H1 (cell line): ENCODE measurements around the gene OPHN1. TPM values are rescaled to one million over a fixed set of nuclear protein-coding genes. Genes with fewer than 3 reads are reported as not detected.

ENCODE experiments used
- CTCF ChIA-PET: fragments of 300-600 bp; sonication (Branson Sonifier 250); formaldehyde crosslinking; loops from one replicate; lab custom pipeline; 2021; ENCODE audit not compliant: partially characterized antibody; lab: Charles Lee
- POLR2A ChIA-PET: fragments of 300-600 bp; sonication (Branson Sonifier 250); formaldehyde crosslinking; loops from one replicate; lab custom pipeline; 2021; ENCODE audit warnings: inconsistent platforms; ENCODE audit not compliant: partially characterized antibody; lab: Charles Lee
- DNase-seq, 2 experiments: peaks; one replicate each; pipeline versions ENCODE4 v3.0.0 to v3.0.0-alpha.2; 2010 to 2022; ENCODE audit warnings: low spot score in 2 of 2, low read depth in 1 of 2, mixed read lengths in 1 of 2
- FAIRE-seq: peaks from 2 replicates; lab custom pipeline; 2011; peaks lifted over from hg19 to GRCh38; lab: Jason Lieb, UNC
- H2AFZ ChIP-seq: 2 replicates; pipeline ENCODE4 v1.8.1; 2012; ENCODE audit warnings: low read length, inconsistent platforms
- H2AK5ac ChIP-seq: 2 replicates; pipeline ENCODE4 v1.6.1; 2013; ENCODE audit warnings: low read depth, low read length
- H2BK120ac ChIP-seq: replicated peaks from 2 replicates; pipeline ENCODE3; 2013; ENCODE audit warnings: low read depth, low read length, inconsistent platforms
- H2BK12ac ChIP-seq: 2 replicates; pipeline ENCODE4 v1.6.1; 2013; ENCODE audit warnings: low read depth, low read length
- H2BK15ac ChIP-seq: 2 replicates; pipeline ENCODE4 v1.6.1; 2013; ENCODE audit warnings: low read length
- H2BK20ac ChIP-seq: 2 replicates; pipeline ENCODE4 v1.6.1; 2013; ENCODE audit warnings: low read length
- H2BK5ac ChIP-seq: 2 replicates; pipeline ENCODE4 v1.6.1; 2013; ENCODE audit warnings: low read depth, low read length
- H3K14ac ChIP-seq: 2 replicates; pipeline ENCODE4 v1.6.1; 2013; ENCODE audit warnings: inconsistent platforms; ENCODE audit not compliant: insufficient read length
- H3K18ac ChIP-seq: 2 replicates; pipeline ENCODE4 v1.6.1; 2013; ENCODE audit warnings: low read length; ENCODE audit errors: extremely low read depth
- H3K23ac ChIP-seq: 2 replicates; pipeline ENCODE4 v1.6.1; 2013; ENCODE audit warnings: inconsistent platforms; ENCODE audit not compliant: insufficient read length
- H3K23me2 ChIP-seq: 2 replicates; pipeline ENCODE4 v1.6.1; 2013; ENCODE audit warnings: low read depth, low read length
- H3K27ac ChIP-seq: 2 replicates; pipeline ENCODE4 v1.6.1; 2011; ENCODE audit warnings: low read depth, low read length, inconsistent platforms
- H3K27me3 ChIP-seq, 4 experiments: replicated peaks in 1 of 4; 1 replicate in 1 of 4; 2 replicates in 3 of 4; pipeline versions ENCODE4 v1.6.1 to v1.8.1; 2011 to 2013; ENCODE audit warnings: low read length in 3 of 4, mild to moderate bottlenecking in 3 of 4, inconsistent platforms in 2 of 4, mixed read lengths in 2 of 4, moderate library complexity in 1 of 4; ENCODE audit not compliant: control insufficient read depth in 3 of 4, insufficient read depth in 3 of 4; ENCODE audit errors: extremely low read depth in 1 of 4
- H3K36me3 ChIP-seq, 4 experiments: 2 replicates each; pipeline versions ENCODE4 v1.6.1 to v1.8.1; 2011 to 2013; ENCODE audit warnings: mild to moderate bottlenecking in 4 of 4, low read length in 3 of 4, moderate library complexity in 2 of 4, control low read depth in 1 of 4, inconsistent platforms in 1 of 4; ENCODE audit not compliant: insufficient read depth in 4 of 4, control insufficient read depth in 2 of 4
- H3K4ac ChIP-seq: replicated peaks from 2 replicates; pipeline ENCODE3; 2013; ENCODE audit warnings: low read length, low read depth, mixed read lengths, inconsistent platforms; ENCODE audit not compliant: insufficient read length
- H3K4me1 ChIP-seq, 4 experiments: replicated peaks in 1 of 4; 1 replicate in 1 of 4; 2 replicates in 3 of 4; pipeline versions ENCODE4 v1.6.1 to v1.8.1; 2011 to 2013; ENCODE audit warnings: low read length in 3 of 4, inconsistent platforms in 2 of 4, mixed read lengths in 1 of 4; ENCODE audit not compliant: insufficient read depth in 4 of 4, control insufficient read depth in 3 of 4
- H3K4me2 ChIP-seq, 2 experiments: 2 replicates each; pipeline versions ENCODE4 v1.6.1 to v1.8.1; 2011 to 2013; ENCODE audit warnings: low read depth in 2 of 2, low read length in 2 of 2, control low read depth in 1 of 2, inconsistent platforms in 1 of 2, mild to moderate bottlenecking in 1 of 2; ENCODE audit not compliant: insufficient read depth in 1 of 2
- H3K4me3 ChIP-seq, 4 experiments: fragments of 200-600, 300-600 bp in 1 of 4; sonication (generic), shearing (Covaris generic), sonication (Bioruptor Twin) in 1 of 4; 2 replicates each; pipeline versions ENCODE4 v1.5.1 to v1.8.1; 2011 to 2016; ENCODE audit warnings: low read length in 4 of 4, low read depth in 3 of 4, control low read depth in 2 of 4, inconsistent platforms in 2 of 4, mild to moderate bottlenecking in 2 of 4, mixed read lengths in 1 of 4, moderate library complexity in 1 of 4; ENCODE audit not compliant: insufficient read depth in 2 of 4; ENCODE audit errors: extremely low read depth in 1 of 4
- H3K56ac ChIP-seq: replicated peaks from 2 replicates; pipeline ENCODE3; 2013; ENCODE audit warnings: low read depth, mild to moderate bottlenecking, mixed read lengths, low read length, inconsistent platforms; ENCODE audit not compliant: insufficient read length
- H3K79me1 ChIP-seq: 2 replicates; pipeline ENCODE4 v1.6.1; 2013; ENCODE audit warnings: low read depth, low read length, control low read depth
- H3K79me2 ChIP-seq, 2 experiments: 2 replicates each; pipeline versions ENCODE4 v1.6.1 to v1.8.1; 2012 to 2013; ENCODE audit warnings: low read length in 2 of 2, mild to moderate bottlenecking in 2 of 2, inconsistent platforms in 1 of 2; ENCODE audit not compliant: insufficient read depth in 2 of 2, control insufficient read depth in 1 of 2
- H3K9ac ChIP-seq, 4 experiments: replicated peaks in 1 of 4; 1 replicate in 1 of 4; 2 replicates in 3 of 4; pipeline versions ENCODE4 v1.6.1 to v1.8.1; 2011 to 2013; ENCODE audit warnings: low read depth in 3 of 4, low read length in 3 of 4, control low read depth in 2 of 4, mild to moderate bottlenecking in 2 of 4, moderate library complexity in 2 of 4, inconsistent platforms in 1 of 4; ENCODE audit errors: extremely low read depth in 1 of 4
- H3K9me3 ChIP-seq, 2 experiments: 2 replicates each; pipeline versions ENCODE4 v1.6.1 to v1.8.1; 2012 to 2013; ENCODE audit warnings: mild to moderate bottlenecking in 2 of 2, moderate library complexity in 2 of 2, control low read depth in 1 of 2, inconsistent platforms in 1 of 2, low read depth in 1 of 2, low read length in 1 of 2, mixed read lengths in 1 of 2; ENCODE audit not compliant: insufficient read depth in 2 of 2
- H4K20me1 ChIP-seq, 2 experiments: replicated peaks in 1 of 2; 2 replicates each; pipeline versions ENCODE3 to v1.8.1; 2011 to 2013; ENCODE audit warnings: inconsistent platforms in 2 of 2, low read length in 2 of 2, mild to moderate bottlenecking in 1 of 2; ENCODE audit not compliant: insufficient read depth in 2 of 2, control insufficient read depth in 1 of 2
- H4K5ac ChIP-seq: 2 replicates; pipeline ENCODE4 v1.6.1; 2013; ENCODE audit warnings: low read length, low read depth, mixed read lengths, inconsistent platforms; ENCODE audit not compliant: insufficient read length
- H4K8ac ChIP-seq: 2 replicates; pipeline ENCODE4 v1.8.0; 2013; ENCODE audit warnings: mild to moderate bottlenecking, moderate library complexity, low read length, inconsistent platforms; ENCODE audit not compliant: insufficient read depth; ENCODE audit errors: extremely low read depth
- H4K91ac ChIP-seq: replicated peaks from 2 replicates; pipeline ENCODE3; 2013; ENCODE audit warnings: low read length, mixed read lengths, inconsistent platforms; ENCODE audit not compliant: insufficient read length
- BACH1 ChIP-seq: IDR thresholded peaks from 2 replicates; pipeline ENCODE4 v1.6.1; 2012; ENCODE audit warnings: low read length, improper control_type of control experiment
- EP300 ChIP-seq, 2 experiments: IDR thresholded peaks; 1 replicate in 1 of 2; 2 replicates in 1 of 2; pipeline ENCODE4 v1.6.1; 2011 to 2012; ENCODE audit warnings: low read depth in 2 of 2, low read length in 2 of 2, mild to moderate bottlenecking in 2 of 2, borderline replicate concordance in 1 of 2, inconsistent platforms in 1 of 2, moderate library complexity in 1 of 2
- KDM5A ChIP-seq: fragments of 200-600 bp; IDR thresholded peaks from 2 replicates; pipeline ENCODE4 v1.7.1; 2012; ENCODE audit warnings: mild to moderate bottlenecking, low read length, inconsistent platforms, mixed read lengths
- SAP30 ChIP-seq: fragments of 300-600 bp; sonication (generic); IDR thresholded peaks from 2 replicates; pipeline ENCODE4 v1.7.1; 2012; ENCODE audit warnings: low read length, moderate library complexity, mild to moderate bottlenecking, inconsistent platforms; ENCODE audit not compliant: insufficient read depth, insufficient replicate concordance
- SIX5 ChIP-seq: IDR thresholded peaks from 2 replicates; pipeline ENCODE4 v1.6.1; 2011; ENCODE audit warnings: mild to moderate bottlenecking, low read depth, low read length
- SP2 ChIP-seq: IDR thresholded peaks from 2 replicates; pipeline ENCODE4 v1.6.1; 2012; ENCODE audit warnings: mild to moderate bottlenecking, low read length, inconsistent platforms
- SRF ChIP-seq: IDR thresholded peaks from 2 replicates; pipeline ENCODE4 v1.6.1; 2011; ENCODE audit warnings: mild to moderate bottlenecking, low read depth, low read length, moderate library complexity
- SUZ12 ChIP-seq: fragments of 200-600 bp; sonication (generic); IDR thresholded peaks from 2 replicates; pipeline ENCODE4 v1.6.1; 2012; ENCODE audit warnings: mild to moderate bottlenecking, inconsistent platforms, low read length, moderate library complexity, mixed read lengths
- TBP ChIP-seq: IDR thresholded peaks from 2 replicates; pipeline ENCODE4 v1.6.1; 2011; ENCODE audit warnings: low read depth, low read length, improper control_type of control experiment
- WGBS, 2 experiments: shearing (Covaris generic) in 1 of 2; methylation state at CpG; one replicate each; pipeline versions ENCODE4 v1.1.6 to v1.1.7; 2013 to 2015; ENCODE audit warnings: low lambda C conversion rate in 2 of 2, mixed read lengths in 2 of 2, inconsistent platforms in 1 of 2, low coverage in 1 of 2, missing lambda C conversion rate in 1 of 2; ENCODE audit not compliant: insufficient replicate concordance in 2 of 2, insufficient coverage in 1 of 2, insufficient read length in 1 of 2; ENCODE audit errors: extremely low coverage in 1 of 2, missing lambda C conversion rate in 1 of 2; 5-methylcytosine and 5-hydroxymethylcytosine counted together
- polyA plus RNA-seq, 7 experiments: library from polyadenylated mRNA; depleted of rRNA in 3 of 7; stranded (reverse) in 5 of 7; unstranded in 2 of 7; fragments of >200 nt in 5 of 7; fragments of 200-250 nt in 2 of 7; gene quantifications; 1 replicate in 5 of 7; 2 replicates in 1 of 7; 4 replicates in 1 of 7; pipeline versions ENCODE4 v1.2.1 to v1.2.3, GENCODE V29; 2011 to 2013; ENCODE audit warnings: missing spikeins in 2 of 7, mixed read lengths in 2 of 7
- total RNA-seq: library from RNA; stranded (reverse); fragmentation: NEBNext Ultra II Directional; extraction: Animal tissue kit (Norgen Biotek cat#: 25700); gene quantifications from 2 replicates; pipeline ENCODE4 v1.2.1, GENCODE V29; 2021
- TF ChIP-seq, protein P1 (sequence below): IDR thresholded peaks from 2 replicates; pipeline ENCODE4 v1.6.1; 2012; ENCODE audit warnings: low read length, inconsistent platforms
- TF ChIP-seq, protein P2 (sequence below): IDR thresholded peaks from 2 replicates; pipeline ENCODE4 v1.6.1; 2011; ENCODE audit warnings: low read depth, mild to moderate bottlenecking, low read length; ENCODE audit not compliant: insufficient read depth

Gene OPHN1
- total and polyA plus RNA-seq, 2 of the 8 experiments (the other 6 are each of a cell fraction or from before 2014, with no cell fraction given), result 1.2 to 3.5 TPM

DNA sequence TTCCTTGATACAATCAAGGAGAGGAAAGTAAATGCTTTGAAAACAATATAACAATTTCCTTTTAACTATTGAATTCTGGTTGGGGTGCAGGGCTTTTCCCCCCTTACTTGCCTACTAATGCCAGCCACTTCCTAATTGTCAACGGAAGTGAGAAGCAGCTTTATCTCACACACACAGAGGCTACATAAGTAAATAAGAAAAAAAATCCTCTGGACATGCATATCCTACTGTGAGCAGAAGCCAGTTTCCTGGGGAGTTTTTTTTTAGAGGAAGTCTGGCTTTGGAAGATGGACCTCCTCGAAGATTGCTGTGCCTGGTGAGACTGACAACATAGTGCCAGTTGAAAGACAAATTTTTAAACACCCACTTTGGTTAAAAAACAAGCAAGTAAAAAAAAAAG, 180.6 kb downstream of the OPHN1 start:
- Histone ChIP-seq H3K79me2 (no peaks in the 10 kb centered on the region), H3K14ac (no peak overlapping the region), H2AFZ (no peak overlapping the region), H3K23ac (no peak overlapping the region), H4K5ac (no peak overlapping the region), H3K4me3 (no peak overlapping the region), H2BK120ac (no peak overlapping the region), H3K18ac (no peak overlapping the region), H2BK20ac (no peak overlapping the region), H3K9ac (no peak overlapping the region), H3K27ac (no peak overlapping the region), H3K23me2 (no peaks in the 10 kb centered on the region), H3K56ac (no peak overlapping the region), H2BK15ac (no peak overlapping the region), H3K4ac (no peak overlapping the region), H3K79me1 (no peaks in the 10 kb centered on the region), H2BK12ac (no peak overlapping the region), H4K91ac (no peak overlapping the region), H3K4me2 (no peak overlapping the region), H3K27me3 (no peaks in the 10 kb centered on the region), H3K9me3 (no peaks in the 10 kb centered on the region), H3K4me1 (no peaks in the 10 kb centered on the region), H3K36me3 (no peaks in the 10 kb centered on the region), H2BK5ac (no peak overlapping the region), H4K20me1 (no peaks in the 10 kb centered on the region), H4K8ac (no peak overlapping the region), H2AK5ac (no peak overlapping the region)
- TF ChIP-seq, protein P1, sequence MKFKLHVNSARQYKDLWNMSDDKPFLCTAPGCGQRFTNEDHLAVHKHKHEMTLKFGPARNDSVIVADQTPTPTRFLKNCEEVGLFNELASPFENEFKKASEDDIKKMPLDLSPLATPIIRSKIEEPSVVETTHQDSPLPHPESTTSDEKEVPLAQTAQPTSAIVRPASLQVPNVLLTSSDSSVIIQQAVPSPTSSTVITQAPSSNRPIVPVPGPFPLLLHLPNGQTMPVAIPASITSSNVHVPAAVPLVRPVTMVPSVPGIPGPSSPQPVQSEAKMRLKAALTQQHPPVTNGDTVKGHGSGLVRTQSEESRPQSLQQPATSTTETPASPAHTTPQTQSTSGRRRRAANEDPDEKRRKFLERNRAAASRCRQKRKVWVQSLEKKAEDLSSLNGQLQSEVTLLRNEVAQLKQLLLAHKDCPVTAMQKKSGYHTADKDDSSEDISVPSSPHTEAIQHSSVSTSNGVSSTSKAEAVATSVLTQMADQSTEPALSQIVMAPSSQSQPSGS, result no peak
- TF ChIP-seq SRF (no peak), TBP (no peak), BACH1 (no peak), SAP30 (no peak), SIX5 (no peak), EP300 (IDR thresholded peaks at IDR 0.05; ENCODE audit: borderline replicate concordance in 1 of 2, low read depth in 2 of 2, low read length in 2 of 2) (no peak), KDM5A (no peak), SUZ12 (no peak), SP2 (no peak)
- TF ChIP-seq, protein P2, sequence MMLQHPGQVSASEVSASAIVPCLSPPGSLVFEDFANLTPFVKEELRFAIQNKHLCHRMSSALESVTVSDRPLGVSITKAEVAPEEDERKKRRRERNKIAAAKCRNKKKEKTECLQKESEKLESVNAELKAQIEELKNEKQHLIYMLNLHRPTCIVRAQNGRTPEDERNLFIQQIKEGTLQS, result no peak
- POLR2A ChIA-PET, result interaction anchor here (0.7 kb wide), 1 partner anchor 9 kb away, joined by 3 read pairs; no protein-coding TSS in a partner anchor
- 60% methylated on average over 2 of the region's 2 CpGs; no CpG with 5 or more reads in 1 of the 2 experiments for WGBS, 2 experiments
- CTCF ChIA-PET, result interaction anchor here (0.6 kb wide), 1 partner anchor 113 kb away, joined by 4 read pairs; no protein-coding TSS in a partner anchor
- FAIRE-seq, result no peak
- no peak for DNase-seq
